ENCODE results near the gene CACNG3. TPM values are rescaled to one million over a fixed set of nuclear protein-coding genes. Genes with fewer than 3 reads are reported as not detected.

CACNG3 gene
- total RNA-seq, 2 donors from 2014 or later, result not detected

DNA sequence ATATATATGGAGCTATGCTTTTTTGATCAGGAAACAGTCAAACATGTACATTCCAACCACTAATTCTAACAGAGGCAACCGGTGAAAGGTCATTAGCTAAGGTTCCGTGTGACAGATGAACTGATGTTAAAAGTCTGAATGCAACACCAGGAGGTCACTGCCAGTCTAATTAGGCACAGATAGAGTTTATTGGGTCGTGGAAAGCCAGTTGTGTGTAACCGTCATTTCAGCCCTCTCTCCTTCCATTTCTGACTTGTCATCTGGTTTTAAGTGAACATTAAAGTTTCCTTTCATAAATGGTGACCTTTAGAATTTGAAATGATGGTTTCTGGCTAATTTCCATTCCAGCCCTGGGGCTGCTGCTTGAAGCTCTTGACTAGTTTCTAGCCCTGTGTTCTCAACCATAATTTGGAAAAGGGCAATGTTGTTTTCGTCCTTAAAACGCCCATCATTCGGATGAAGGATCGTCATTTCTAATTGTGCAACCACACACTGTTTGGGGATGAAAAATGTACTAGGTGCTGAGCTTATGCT is 23.9 kb downstream of the CACNG3 start:
- Histone ChIP-seq H3K4me1 (replicated peaks) (no peaks in the 10 kb centered on the region), H3K4me3 (no peak overlapping the region), H3K36me3 (no peaks in the 10 kb centered on the region), H3K9me3 (no peaks in the 10 kb centered on the region), H3K27me3 (replicated peaks; ENCODE audit: insufficient read depth) (no peaks in the 10 kb centered on the region), H3K27ac (no peak overlapping the region)
- TF ChIP-seq, protein P1, sequence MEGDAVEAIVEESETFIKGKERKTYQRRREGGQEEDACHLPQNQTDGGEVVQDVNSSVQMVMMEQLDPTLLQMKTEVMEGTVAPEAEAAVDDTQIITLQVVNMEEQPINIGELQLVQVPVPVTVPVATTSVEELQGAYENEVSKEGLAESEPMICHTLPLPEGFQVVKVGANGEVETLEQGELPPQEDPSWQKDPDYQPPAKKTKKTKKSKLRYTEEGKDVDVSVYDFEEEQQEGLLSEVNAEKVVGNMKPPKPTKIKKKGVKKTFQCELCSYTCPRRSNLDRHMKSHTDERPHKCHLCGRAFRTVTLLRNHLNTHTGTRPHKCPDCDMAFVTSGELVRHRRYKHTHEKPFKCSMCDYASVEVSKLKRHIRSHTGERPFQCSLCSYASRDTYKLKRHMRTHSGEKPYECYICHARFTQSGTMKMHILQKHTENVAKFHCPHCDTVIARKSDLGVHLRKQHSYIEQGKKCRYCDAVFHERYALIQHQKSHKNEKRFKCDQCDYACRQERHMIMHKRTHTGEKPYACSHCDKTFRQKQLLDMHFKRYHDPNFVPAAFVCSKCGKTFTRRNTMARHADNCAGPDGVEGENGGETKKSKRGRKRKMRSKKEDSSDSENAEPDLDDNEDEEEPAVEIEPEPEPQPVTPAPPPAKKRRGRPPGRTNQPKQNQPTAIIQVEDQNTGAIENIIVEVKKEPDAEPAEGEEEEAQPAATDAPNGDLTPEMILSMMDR (IDR thresholded peaks at IDR 0.05), result no peak
- TF ChIP-seq POLR2A (IDR thresholded peaks at IDR 0.05) (no peak), POLR2AphosphoS5 (IDR thresholded peaks at IDR 0.05) (no peak)
- intact Hi-C loops (cut with DNase I), result no loop called here
- no peak for DNase-seq (ENCODE audit: low spot score)
- WGBS, result 69% methylated on average over 8 of the region's 8 CpGs

DNA sequence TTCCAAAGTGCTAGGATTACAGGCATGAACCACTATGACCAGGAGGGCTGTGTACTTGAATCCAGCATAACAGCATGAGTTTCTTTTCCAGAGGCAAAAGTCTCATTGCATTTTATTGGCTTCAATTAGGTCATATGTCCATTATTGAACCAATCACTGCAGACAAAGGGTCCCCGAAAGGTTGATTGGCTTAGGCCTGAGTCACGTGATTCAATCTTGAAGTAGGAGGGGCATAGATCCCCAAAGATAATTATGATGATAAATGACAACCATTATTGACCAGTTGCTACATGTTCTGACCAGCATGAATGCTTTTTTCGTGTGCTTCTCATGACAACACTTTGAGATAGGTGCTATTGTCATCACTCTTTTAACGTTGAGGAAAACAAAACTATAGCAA is 25.3 kb downstream of the CACNG3 start:
- intact Hi-C loops (cut with DNase I), result no loop called here
- no peak for TF ChIP-seq POLR2A (IDR thresholded peaks at IDR 0.05)
- no peak for TF ChIP-seq POLR2AphosphoS5 (IDR thresholded peaks at IDR 0.05)
- TF ChIP-seq, protein P1 (IDR thresholded peaks at IDR 0.05), result no peak
- no peak overlapping the region for H3K27ac ChIP-seq
- no peaks in the 10 kb centered on the region for H3K4me1 ChIP-seq (replicated peaks)
- H3K36me3 ChIP-seq, result no peaks in the 10 kb centered on the region
- no peak for DNase-seq (ENCODE audit: low spot score)
- no peak overlapping the region for H3K4me3 ChIP-seq
- no peaks in the 10 kb centered on the region for H3K9me3 ChIP-seq
- no peaks in the 10 kb centered on the region for H3K27me3 ChIP-seq (replicated peaks; ENCODE audit: insufficient read depth)
- 70% methylated on average over 4 of the region's 4 CpGs for WGBS

DNA sequence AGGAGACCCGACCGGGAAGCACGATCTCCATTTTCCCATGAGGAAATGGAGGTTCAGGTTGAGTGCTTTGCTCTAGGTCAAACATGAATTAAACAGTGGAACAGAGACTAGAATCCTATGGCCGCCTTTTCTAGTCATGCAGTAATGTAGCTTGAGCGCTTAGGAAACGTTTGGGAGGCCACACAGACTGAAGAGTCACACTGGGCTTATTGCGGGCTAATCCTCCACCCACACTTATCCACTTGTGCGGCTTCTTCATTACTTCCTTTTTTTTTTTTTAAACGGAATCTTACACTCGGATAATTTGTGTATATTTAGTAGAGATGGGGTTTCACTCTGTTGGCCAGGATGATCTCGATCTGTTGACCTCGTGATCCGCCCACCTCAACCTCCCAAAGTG is 26.0 kb downstream of the CACNG3 start:
- 88% methylated on average over 13 of the region's 13 CpGs for WGBS
- TF ChIP-seq, protein P1 (IDR thresholded peaks at IDR 0.05), result no peak
- TF ChIP-seq POLR2AphosphoS5 (IDR thresholded peaks at IDR 0.05) (no peak), POLR2A (IDR thresholded peaks at IDR 0.05) (no peak)
- intact Hi-C loops (cut with DNase I), result no loop called here

DNA sequence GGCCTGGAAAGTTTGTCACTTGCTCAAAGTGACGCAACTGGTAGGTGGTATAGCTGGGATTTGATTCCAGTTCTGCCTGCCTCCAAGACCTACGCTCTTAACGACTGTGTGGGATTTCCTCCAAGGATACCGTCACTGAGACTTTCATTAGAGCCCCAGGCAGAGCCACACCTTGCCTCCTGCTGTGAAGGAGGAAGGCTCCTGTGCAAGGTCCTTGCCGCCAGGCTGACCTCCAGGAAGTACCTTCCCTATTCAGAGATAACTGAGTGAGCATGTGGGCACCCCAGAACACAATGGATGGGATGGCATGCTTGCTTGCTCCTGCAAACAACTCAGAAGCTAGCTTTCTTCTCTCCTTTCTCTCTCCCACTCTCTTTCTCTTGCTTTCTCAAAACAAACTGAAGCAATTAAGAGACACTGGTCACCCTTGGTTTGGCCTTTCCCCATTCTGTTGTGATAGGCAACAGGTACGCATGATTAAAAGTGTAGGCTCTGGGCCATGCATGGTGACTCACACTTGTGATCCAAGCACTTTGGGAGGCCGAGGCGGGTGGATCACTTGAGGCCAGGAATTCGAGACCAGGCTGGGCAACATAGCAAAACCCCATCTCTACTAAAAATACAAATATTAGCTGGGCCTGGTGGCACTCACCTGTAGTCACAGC is 30.7 kb downstream of the CACNG3 start:
- Histone ChIP-seq H3K4me1 (replicated peaks) (no peaks in the 10 kb centered on the region), H3K36me3 (no peaks in the 10 kb centered on the region), H3K9me3 (no peaks in the 10 kb centered on the region), H3K27me3 (replicated peaks; ENCODE audit: insufficient read depth) (no peaks in the 10 kb centered on the region), H3K27ac (no peak overlapping the region), H3K4me3 (no peak overlapping the region)
- no peak for DNase-seq (ENCODE audit: low spot score)
- WGBS, result 78% methylated on average over 9 of the region's 9 CpGs
- intact Hi-C loops (cut with DNase I), result no loop called here
- TF ChIP-seq POLR2A (IDR thresholded peaks at IDR 0.05) (no peak), POLR2AphosphoS5 (IDR thresholded peaks at IDR 0.05) (no peak)
- TF ChIP-seq, protein P1 (IDR thresholded peaks at IDR 0.05), result no peak

More for the DNA sequence above, 26.0 kb downstream of the CACNG3 start:
- Histone ChIP-seq H3K4me1 (replicated peaks) (no peaks in the 10 kb centered on the region), H3K27me3 (replicated peaks; ENCODE audit: insufficient read depth) (no peaks in the 10 kb centered on the region), H3K27ac (no peak overlapping the region), H3K4me3 (no peak overlapping the region), H3K36me3 (no peaks in the 10 kb centered on the region), H3K9me3 (no peaks in the 10 kb centered on the region)
- DNase-seq (ENCODE audit: low spot score), result no peak

DNA sequence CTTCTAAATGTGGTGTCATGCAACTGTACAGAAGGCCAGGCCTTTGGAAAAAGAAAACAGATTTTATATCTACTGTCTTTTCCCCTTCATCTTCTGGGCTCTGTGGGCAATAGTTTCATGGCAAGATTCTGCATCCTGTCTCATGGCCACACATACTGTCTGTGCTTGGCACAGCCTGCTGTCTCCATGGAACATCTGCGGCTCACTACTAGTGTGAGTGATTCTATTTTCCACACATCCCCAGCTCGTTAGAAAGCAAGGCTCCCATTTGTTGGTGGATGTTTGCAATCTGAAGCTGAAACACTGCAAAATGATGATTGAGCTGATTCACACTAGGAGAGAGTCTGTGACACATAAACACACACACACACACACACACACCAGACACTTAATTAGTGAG is 32.4 kb downstream of the CACNG3 start:
- intact Hi-C loops (cut with DNase I), result no loop called here
- H3K36me3 ChIP-seq, result no peaks in the 10 kb centered on the region

More for the DNA sequence above, 32.4 kb downstream of the CACNG3 start:
- Histone ChIP-seq H3K27me3 (replicated peaks; ENCODE audit: insufficient read depth) (no peaks in the 10 kb centered on the region), H3K4me3 (no peak overlapping the region), H3K9me3 (no peaks in the 10 kb centered on the region), H3K27ac (no peak overlapping the region), H3K4me1 (replicated peaks) (no peaks in the 10 kb centered on the region)
- DNase-seq (ENCODE audit: low spot score), result no peak
- TF ChIP-seq, protein P1 (IDR thresholded peaks at IDR 0.05), result no peak
- TF ChIP-seq POLR2AphosphoS5 (IDR thresholded peaks at IDR 0.05) (no peak), POLR2A (IDR thresholded peaks at IDR 0.05) (no peak)
- 69% methylated on average over 2 of the region's 2 CpGs for WGBS
